Measurements from ENCODE around the gene NUDT1. TPM values are rescaled to one million over a fixed set of nuclear protein-coding genes. Genes with fewer than 3 reads are reported as not detected.

The NUDT1 gene
- total RNA-seq, 5 donors from 2014 or later (not counting 1 experiment from before 2014, with no cell fraction given): 12.0 to 29.7 (median 21.4) TPM

- no peak within 1 kb of the TSS for H3K27ac ChIP-seq (ENCODE audit: low read length)
- H3K9me3 Mint-ChIP-seq: no peaks in the 10 kb centered on the region
- no peaks in the 10 kb centered on the region for H3K9me3 ChIP-seq
- H3K4me1 ChIP-seq (ENCODE audit: control insufficient read depth in 1 of 2, extremely low read depth in 1 of 2, insufficient read depth in 2 of 2, low read length in 2 of 2): peaks cover 5 to 35% of the 10 kb centered on the region in 2 experiments
- H3K4me3 ChIP-seq (ENCODE audit: control insufficient read depth in 1 of 2, extremely low read depth in 1 of 2, low read length in 1 of 2): peak within 1 kb of the TSS; percentile 83 to 87
- H3K4me1 Mint-ChIP-seq: peaks cover 29 to 45% (median 38%) of the 10 kb centered on the region in 3 donors
- peak within 1 kb of the TSS; percentile 63 to 71 for H3K27ac Mint-ChIP-seq
- H3K36me3 Mint-ChIP-seq: peaks cover 19% of the 10 kb centered on the region
- H3K27me3 Mint-ChIP-seq: no peaks in the 10 kb centered on the region
- H3K4me3 Mint-ChIP-seq: peak within 1 kb of the TSS; percentile 88 to 92 (median 92)
- ChIA-PET POLR2A (no interaction called here), CTCF (interaction anchor here in 1 of 2 donors (1.3 kb wide), 1 partner anchor 9 kb away, joined by 3 read pairs; the partner anchor contains the start of genes MRM2 and NUDT1)
- no peaks in the 10 kb centered on the region for H3K27me3 ChIP-seq (replicated peaks in 1 of 2; ENCODE audit: control insufficient read depth in 2 of 2, extremely low read depth in 1 of 2, insufficient read depth in 2 of 2, low read length in 1 of 2)
- H3K36me3 ChIP-seq (ENCODE audit: control insufficient read depth in 2 of 2, extremely low read depth in 1 of 2, insufficient read depth in 1 of 2, low read length in 1 of 2): peaks cover 8 to 27% of the 10 kb centered on the region in 2 donors
- under 1% methylated on average over 61 of the region's 63 CpGs for WGBS (ENCODE audit: insufficient coverage)
- ATAC-seq (replicated peaks in 1 of 4) (peak; percentile 93 to 96 (median 94)), DNase-seq (peak; percentile 72 to 93 (median 85))
These were observed 9.1 kb upstream of the NUDT1 start, which contains the start of gene MAD1L1 for GRCh38 chr7:2232766-2233520. TSS of gene MAD1L1 (minus strand) at chr7:2232945. CDS start at chr7:2230133, 2,812 bp downstream.

- H3K27me3 ChIP-seq (replicated peaks in 1 of 2; ENCODE audit: control insufficient read depth in 2 of 2, extremely low read depth in 1 of 2, insufficient read depth in 2 of 2, low read length in 1 of 2): no peaks in the 10 kb centered on the region
- no peak overlapping the region for H3K4me3 ChIP-seq (ENCODE audit: control insufficient read depth in 1 of 2, extremely low read depth in 1 of 2, low read length in 1 of 2)
- H3K4me1 ChIP-seq (ENCODE audit: control insufficient read depth in 1 of 2, extremely low read depth in 1 of 2, insufficient read depth in 2 of 2, low read length in 2 of 2): peaks cover 5 to 35% of the 10 kb centered on the region in 2 experiments
- ChIA-PET POLR2A (interaction anchor here (0.6 kb wide), 2 partner anchors 179 to 397 kb away, joined by 3 read pairs; no protein-coding TSS in a partner anchor), CTCF (no interaction called here)
- H3K4me3 Mint-ChIP-seq: peak overlapping the region; percentile 54 to 92 (median 76)
- H3K9me3 ChIP-seq: no peaks in the 10 kb centered on the region
- 100% methylated on average over 2 of the region's 3 CpGs for WGBS (ENCODE audit: insufficient coverage)
- H3K36me3 ChIP-seq (ENCODE audit: control insufficient read depth in 2 of 2, extremely low read depth in 1 of 2, insufficient read depth in 1 of 2, low read length in 1 of 2): peaks cover 11 to 33% of the 10 kb centered on the region in 2 donors
- H3K4me1 Mint-ChIP-seq: peaks cover 26 to 43% (median 37%) of the 10 kb centered on the region in 3 donors
- no peaks in the 10 kb centered on the region for H3K27me3 Mint-ChIP-seq
- H3K9me3 Mint-ChIP-seq: no peaks in the 10 kb centered on the region
- DNase-seq (no peak), ATAC-seq (replicated peaks in 1 of 4) (no peak)
- H3K36me3 Mint-ChIP-seq: peaks cover 21% of the 10 kb centered on the region
- H3K27ac Mint-ChIP-seq: peak overlapping the region; percentile 29 to 55
- H3K27ac ChIP-seq (ENCODE audit: low read length): no peak overlapping the region
These were observed 8.1 kb upstream of the NUDT1 start for GRCh38 chr7:2233926-2234325.

DNA sequence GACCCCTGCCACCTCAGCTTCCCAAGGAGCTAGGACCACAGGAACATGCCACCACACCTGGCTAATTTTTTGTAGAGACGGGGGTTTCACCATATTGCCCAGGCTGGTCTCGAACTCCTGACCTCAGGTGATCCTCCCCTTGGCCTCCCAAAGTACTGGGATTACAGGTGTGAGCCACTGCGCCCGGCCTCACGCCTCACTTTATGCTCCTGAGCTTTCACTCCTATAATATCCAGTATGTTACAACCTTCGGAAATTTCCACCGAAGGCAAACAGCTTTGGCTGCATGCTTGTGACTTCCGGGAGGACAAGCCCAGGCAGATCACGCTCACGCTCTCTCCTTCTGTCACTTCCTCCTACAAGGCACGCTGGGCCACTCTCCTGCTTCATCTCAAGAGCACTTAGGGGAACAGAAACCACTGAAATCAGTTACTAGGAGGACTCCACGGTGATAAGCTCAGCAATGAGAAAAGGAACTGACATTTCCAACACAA, 4.9 kb upstream of the NUDT1 start:
- Mint-ChIP-seq H3K27ac (peak overlapping the region in 1 of 2 donors; percentile 61), H3K4me3 (peak overlapping the region in 1 of 3 donors; percentile 31), H3K27me3 (no peaks in the 10 kb centered on the region), H3K36me3 (peaks cover 18% of the 10 kb centered on the region), H3K4me1 (peaks cover 18 to 30% (median 24%) of the 10 kb centered on the region in 3 donors), H3K9me3 (no peaks in the 10 kb centered on the region)
- CTCF ChIA-PET: no interaction called here
- WGBS (ENCODE audit: insufficient coverage): 98% methylated on average over 11 of the region's 12 CpGs
- H3K36me3 ChIP-seq (ENCODE audit: control insufficient read depth in 2 of 2, extremely low read depth in 1 of 2, insufficient read depth in 1 of 2, low read length in 1 of 2): peaks cover 8 to 31% of the 10 kb centered on the region in 2 donors
- H3K27ac ChIP-seq (ENCODE audit: low read length): no peak overlapping the region
- H3K4me1 ChIP-seq (ENCODE audit: control insufficient read depth in 1 of 2, extremely low read depth in 1 of 2, insufficient read depth in 2 of 2, low read length in 2 of 2): peaks cover 0 to 20% of the 10 kb centered on the region in 2 experiments
- POLR2A ChIA-PET: no interaction called here
- H3K4me3 ChIP-seq (ENCODE audit: control insufficient read depth in 1 of 2, extremely low read depth in 1 of 2, low read length in 1 of 2): no peak overlapping the region
- ATAC-seq (replicated peaks in 1 of 4) (no peak), DNase-seq (peak in 2 of 35 experiments; percentile 11 to 26)
- no peaks in the 10 kb centered on the region for H3K27me3 ChIP-seq (replicated peaks in 1 of 2; ENCODE audit: control insufficient read depth in 2 of 2, extremely low read depth in 1 of 2, insufficient read depth in 2 of 2, low read length in 1 of 2)
- no peaks in the 10 kb centered on the region for H3K9me3 ChIP-seq

DNA sequence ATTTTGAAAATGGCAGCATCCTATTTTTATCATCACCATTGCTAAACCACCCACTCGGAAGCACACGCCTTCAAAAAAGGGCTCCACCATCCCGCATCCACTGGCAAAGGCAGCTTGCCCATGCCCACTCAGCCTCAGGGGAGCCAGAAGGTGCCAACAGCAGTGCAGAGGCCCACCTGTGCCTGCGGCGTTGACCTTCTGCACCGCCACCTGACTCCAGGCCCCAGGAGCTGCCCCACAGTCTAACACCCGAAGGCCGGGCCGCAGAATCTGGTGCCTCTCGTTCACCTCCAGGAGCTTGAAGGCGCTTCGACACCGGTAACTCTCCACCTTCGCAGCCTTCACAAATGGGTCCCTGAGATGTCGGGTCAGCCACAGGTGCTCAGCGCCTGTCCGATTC, 2.8 kb upstream of the NUDT1 start:
- Histone ChIP-seq H3K27me3 (replicated peaks in 1 of 2; ENCODE audit: control insufficient read depth in 2 of 2, extremely low read depth in 1 of 2, insufficient read depth in 2 of 2, low read length in 1 of 2) (no peaks in the 10 kb centered on the region), H3K27ac (ENCODE audit: low read length) (no peak overlapping the region), H3K4me3 (ENCODE audit: control insufficient read depth in 1 of 2, extremely low read depth in 1 of 2, low read length in 1 of 2) (no peak overlapping the region), H3K9me3 (no peaks in the 10 kb centered on the region), H3K36me3 (ENCODE audit: control insufficient read depth in 2 of 2, extremely low read depth in 1 of 2, insufficient read depth in 1 of 2, low read length in 1 of 2) (peaks cover 8 to 28% of the 10 kb centered on the region in 2 donors), H3K4me1 (ENCODE audit: control insufficient read depth in 1 of 2, extremely low read depth in 1 of 2, insufficient read depth in 2 of 2, low read length in 2 of 2) (peaks cover 0 to 24% of the 10 kb centered on the region in 2 experiments)
- POLR2A ChIA-PET: no interaction called here
- Mint-ChIP-seq H3K27me3 (no peaks in the 10 kb centered on the region), H3K4me3 (peak overlapping the region; percentile 18 to 42 (median 22)), H3K9me3 (no peaks in the 10 kb centered on the region), H3K4me1 (peaks cover 18 to 32% (median 23%) of the 10 kb centered on the region in 3 donors), H3K36me3 (peaks cover 18% of the 10 kb centered on the region), H3K27ac (no peak overlapping the region)
- CTCF ChIA-PET: no interaction called here
- no peak for ATAC-seq (replicated peaks in 1 of 4)
- no peak for DNase-seq
- 98% methylated on average over 14 of the region's 17 CpGs for WGBS (ENCODE audit: insufficient coverage)

GRCh38 chr7:2242541-2243429, 759 bp downstream of the NUDT1 start:
- H3K36me3 Mint-ChIP-seq: peaks cover 4% of the 10 kb centered on the region
- H3K27me3 Mint-ChIP-seq: no peaks in the 10 kb centered on the region
- 57% methylated on average over 17 of the region's 21 CpGs for whole genome bisulfite sequencing (ENCODE audit: insufficient coverage)
- ChIA-PET POLR2A (no interaction called here), CTCF (interaction anchor here in 1 of 2 donors (1.2 kb wide), 1 partner anchor 11 kb away, joined by 3 read pairs; no protein-coding TSS in a partner anchor)
- Histone ChIP-seq H3K4me3 (ENCODE audit: control insufficient read depth in 1 of 2, extremely low read depth in 1 of 2, low read length in 1 of 2) (peak overlapping the region; percentile 84 to 98), H3K36me3 (ENCODE audit: control insufficient read depth in 2 of 2, extremely low read depth in 1 of 2, insufficient read depth in 1 of 2, low read length in 1 of 2) (peaks cover 8 to 13% of the 10 kb centered on the region in 2 donors), H3K27ac (ENCODE audit: low read length) (peak overlapping the region; percentile 56), H3K27me3 (replicated peaks in 1 of 2; ENCODE audit: control insufficient read depth in 2 of 2, extremely low read depth in 1 of 2, insufficient read depth in 2 of 2, low read length in 1 of 2) (no peaks in the 10 kb centered on the region), H3K9me3 (no peaks in the 10 kb centered on the region), H3K4me1 (ENCODE audit: control insufficient read depth in 1 of 2, extremely low read depth in 1 of 2, insufficient read depth in 2 of 2, low read length in 2 of 2) (peaks cover 0 to 28% of the 10 kb centered on the region in 2 experiments)
- ATAC-seq (replicated peaks in 1 of 4): peak; percentile 33 to 61 (median 46)
- peak overlapping the region; percentile 80 to 88 for H3K27ac Mint-ChIP-seq
- H3K4me1 Mint-ChIP-seq: peaks cover 10 to 33% (median 23%) of the 10 kb centered on the region in 3 donors
- no peaks in the 10 kb centered on the region for H3K9me3 Mint-ChIP-seq
- DNase-seq: peak in 12 of 35 experiments; percentile 4 to 36 (median 18)
- peak overlapping the region; percentile 88 to 90 (median 90) for H3K4me3 Mint-ChIP-seq

GRCh38 chr7:2243458-2243857, 1.4 kb downstream of the NUDT1 start:
- 96% methylated on average over 5 of the region's 12 CpGs for WGBS (ENCODE audit: insufficient coverage)
- CTCF ChIA-PET: no interaction called here
- H3K9me3 Mint-ChIP-seq: no peaks in the 10 kb centered on the region
- H3K4me1 ChIP-seq (ENCODE audit: control insufficient read depth in 1 of 2, extremely low read depth in 1 of 2, insufficient read depth in 2 of 2, low read length in 2 of 2): peaks cover 0 to 28% of the 10 kb centered on the region in 2 experiments
- H3K27me3 ChIP-seq (replicated peaks in 1 of 2; ENCODE audit: control insufficient read depth in 2 of 2, extremely low read depth in 1 of 2, insufficient read depth in 2 of 2, low read length in 1 of 2): no peaks in the 10 kb centered on the region
- H3K27ac ChIP-seq (ENCODE audit: low read length): no peak overlapping the region
- peaks cover 1% of the 10 kb centered on the region for H3K36me3 Mint-ChIP-seq
- H3K4me3 ChIP-seq (ENCODE audit: control insufficient read depth in 1 of 2, extremely low read depth in 1 of 2, low read length in 1 of 2): no peak overlapping the region
- ATAC-seq (replicated peaks in 1 of 4) (no peak), DNase-seq (no peak)
- H3K27ac Mint-ChIP-seq: no peak overlapping the region
- peaks cover 10 to 37% (median 26%) of the 10 kb centered on the region in 3 donors for H3K4me1 Mint-ChIP-seq
- no peaks in the 10 kb centered on the region for H3K9me3 ChIP-seq
- H3K36me3 ChIP-seq (ENCODE audit: control insufficient read depth in 2 of 2, extremely low read depth in 1 of 2, insufficient read depth in 1 of 2, low read length in 1 of 2): peaks cover 4 to 6% of the 10 kb centered on the region in 2 donors
- H3K4me3 Mint-ChIP-seq: peak overlapping the region; percentile 50 to 90 (median 88)
- H3K27me3 Mint-ChIP-seq: no peaks in the 10 kb centered on the region
- POLR2A ChIA-PET: no interaction called here
